CD4-positive, alpha-beta T cell treated with Interleukin-15 for 1 hour (primary cell): ENCODE measurements around the gene PROKR2.

ENCODE experiments used
- DNase-seq: peaks from one replicate; pipeline ENCODE4 v3.0.0-alpha.2; 2020

The PROKR2 gene

DNA sequence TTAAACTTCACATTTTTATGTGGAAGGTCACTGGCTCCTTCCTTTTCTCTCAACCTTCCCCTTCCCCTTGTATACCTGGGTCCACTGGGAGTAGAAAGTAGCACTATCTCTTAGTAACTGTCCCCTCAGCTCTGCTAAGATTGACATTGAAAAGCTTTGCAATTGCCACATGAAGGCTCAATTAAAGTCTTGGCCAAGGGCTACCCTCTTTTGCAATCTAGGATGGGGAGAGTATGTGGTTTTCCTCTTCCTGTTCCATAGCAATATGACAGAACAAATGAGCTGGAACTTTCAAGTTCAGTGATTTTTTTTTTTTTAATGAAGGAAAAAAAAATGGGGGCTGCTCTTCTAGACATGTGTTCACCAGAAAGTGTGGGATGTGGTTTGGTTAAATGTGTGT is 37.1 kb downstream of the PROKR2 start:
- DNase-seq = no peak

DNA sequence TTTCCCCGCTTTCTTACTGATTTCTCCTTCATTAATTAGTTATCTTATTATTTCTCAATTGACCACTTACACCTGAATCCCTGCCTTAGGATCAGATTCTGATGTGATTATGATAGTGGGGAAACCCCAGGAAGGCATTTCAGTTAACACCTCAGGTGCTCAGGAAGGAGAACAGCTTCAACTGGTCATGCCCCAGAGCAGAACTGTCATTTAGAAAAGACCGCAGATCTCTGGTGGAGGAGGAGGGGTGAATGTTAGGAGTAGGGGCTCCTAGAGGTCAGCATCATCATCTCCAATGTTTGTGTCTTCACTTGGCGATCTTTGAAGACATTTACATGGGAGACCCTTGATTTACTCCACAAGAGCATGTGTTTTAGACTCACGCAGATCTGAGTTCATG is 44.5 kb downstream of the PROKR2 start:
- no peak for DNase-seq

DNA sequence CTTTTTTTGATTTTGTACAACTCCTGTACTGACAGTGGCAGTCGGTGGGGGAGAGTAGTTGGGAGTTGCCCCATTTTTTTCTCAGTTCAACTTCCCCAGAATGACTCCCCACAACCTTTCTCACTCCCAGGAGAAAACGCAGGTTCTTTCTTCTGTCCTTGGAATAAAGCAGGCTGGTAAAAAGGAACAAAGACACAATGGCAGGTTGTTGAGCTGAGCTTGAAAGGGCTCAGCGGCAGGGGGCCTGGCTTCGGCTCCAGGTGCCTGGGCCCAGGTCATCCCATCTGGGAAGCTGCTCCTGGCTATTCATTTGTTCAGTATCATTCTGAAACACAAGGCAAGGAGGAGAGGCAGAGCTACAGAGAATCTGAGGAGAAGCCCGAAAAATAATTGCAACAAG is 46.2 kb downstream of the PROKR2 start:
- DNase-seq = no peak

DNA sequence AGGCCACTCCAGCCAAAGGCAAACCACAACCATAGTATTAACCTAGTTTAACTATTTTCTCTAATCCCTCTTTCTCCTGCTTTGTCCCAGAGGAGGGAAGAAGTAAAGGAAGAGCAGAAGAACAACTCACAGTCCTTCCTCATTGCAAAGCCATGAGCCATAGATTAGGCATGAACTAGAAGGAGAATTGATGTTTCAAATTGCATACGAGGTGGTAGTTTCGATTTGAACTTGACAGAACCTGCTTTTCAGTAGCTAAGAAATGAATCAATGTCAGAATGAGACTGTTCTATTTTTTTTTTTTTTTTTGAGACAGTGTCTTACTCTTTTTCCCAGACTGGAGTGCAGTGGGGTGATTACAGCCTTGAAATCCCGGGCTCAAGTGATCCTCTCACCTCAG is 48.3 kb downstream of the PROKR2 start:
- DNase-seq = no peak

DNA sequence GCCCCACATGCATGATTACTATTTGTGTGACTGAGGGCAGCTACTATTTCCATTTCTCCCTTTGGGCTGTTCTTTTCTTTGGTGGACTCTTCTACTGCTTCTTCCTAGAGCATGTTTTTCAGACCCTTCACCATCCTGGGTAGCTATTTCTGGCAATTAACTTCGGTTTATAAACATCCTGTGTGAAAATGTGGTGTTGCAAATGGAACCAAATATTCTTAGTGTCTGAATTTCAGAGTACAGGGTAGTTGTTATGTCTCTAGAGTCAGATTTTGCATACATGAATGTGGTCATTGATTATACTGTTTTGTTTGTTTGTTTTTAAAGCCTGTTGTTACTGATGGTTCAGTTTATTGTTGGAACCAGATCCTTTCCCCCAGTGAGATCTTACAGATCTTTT is 49.7 kb downstream of the PROKR2 start:
- no peak for DNase-seq
